Cardiac fibroblast (primary cell): ENCODE results near the gene AATK.

ENCODE experiments used
- DNase-seq, 2 donors: peaks; one replicate each; pipeline versions ENCODE4 v3.0.0 to v3.0.0-alpha.2; 2010; ENCODE audit warnings: low read depth in 2 of 2
- H3K4me3 ChIP-seq, 2 donors: replicated peaks in 1 of 2; 1 replicate in 1 of 2; 2 replicates in 1 of 2; pipeline ENCODE4 v1.5.1; 2011; ENCODE audit warnings: low read depth in 2 of 2, low read length in 2 of 2, mild to moderate bottlenecking in 2 of 2, moderate library complexity in 1 of 2
- CTCF ChIP-seq: IDR thresholded peaks from one replicate; pipeline ENCODE4 v1.5.1; 2011; ENCODE audit warnings: low read depth, mild to moderate bottlenecking, low read length, inconsistent platforms

The AATK gene

DNA sequence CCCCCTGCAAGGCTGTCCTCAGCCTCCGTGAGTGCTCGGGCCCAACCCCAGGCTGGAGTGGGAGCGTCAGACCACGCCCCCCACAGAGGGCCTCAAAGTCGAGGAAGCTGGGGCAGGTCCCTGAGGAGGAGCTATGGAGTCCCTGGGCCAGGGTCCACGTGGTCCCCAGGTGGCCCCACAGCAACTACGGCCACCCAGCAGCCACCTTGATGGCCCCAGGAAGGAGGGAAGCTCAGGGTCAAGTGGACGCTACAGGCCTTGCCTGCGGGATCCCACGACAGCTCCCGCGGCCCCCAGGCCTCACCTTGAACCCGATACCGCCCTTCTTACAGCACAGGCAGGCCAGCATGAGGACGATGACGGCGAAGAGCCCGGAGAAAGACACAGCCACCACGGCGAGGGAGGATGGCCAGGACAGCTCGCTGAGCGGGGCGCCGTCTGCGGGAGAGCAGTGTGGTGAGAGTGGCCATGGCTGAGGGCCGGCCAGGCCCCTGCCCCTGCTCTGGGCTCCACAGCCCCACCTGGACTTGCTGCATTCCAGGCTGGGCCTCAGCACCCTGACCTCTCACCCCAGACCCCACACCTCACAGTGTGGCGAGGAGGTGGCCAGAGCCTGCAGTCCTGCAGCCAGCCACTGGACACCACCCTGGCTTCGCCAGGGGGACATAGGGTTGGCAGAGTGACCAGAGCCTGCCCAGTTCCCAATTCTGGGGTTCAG is 31.8 kb downstream of the AATK start:
- DNase-seq, result no peak
- H3K4me3 ChIP-seq, result no peak overlapping the region
- TF ChIP-seq CTCF, result no peak

DNA sequence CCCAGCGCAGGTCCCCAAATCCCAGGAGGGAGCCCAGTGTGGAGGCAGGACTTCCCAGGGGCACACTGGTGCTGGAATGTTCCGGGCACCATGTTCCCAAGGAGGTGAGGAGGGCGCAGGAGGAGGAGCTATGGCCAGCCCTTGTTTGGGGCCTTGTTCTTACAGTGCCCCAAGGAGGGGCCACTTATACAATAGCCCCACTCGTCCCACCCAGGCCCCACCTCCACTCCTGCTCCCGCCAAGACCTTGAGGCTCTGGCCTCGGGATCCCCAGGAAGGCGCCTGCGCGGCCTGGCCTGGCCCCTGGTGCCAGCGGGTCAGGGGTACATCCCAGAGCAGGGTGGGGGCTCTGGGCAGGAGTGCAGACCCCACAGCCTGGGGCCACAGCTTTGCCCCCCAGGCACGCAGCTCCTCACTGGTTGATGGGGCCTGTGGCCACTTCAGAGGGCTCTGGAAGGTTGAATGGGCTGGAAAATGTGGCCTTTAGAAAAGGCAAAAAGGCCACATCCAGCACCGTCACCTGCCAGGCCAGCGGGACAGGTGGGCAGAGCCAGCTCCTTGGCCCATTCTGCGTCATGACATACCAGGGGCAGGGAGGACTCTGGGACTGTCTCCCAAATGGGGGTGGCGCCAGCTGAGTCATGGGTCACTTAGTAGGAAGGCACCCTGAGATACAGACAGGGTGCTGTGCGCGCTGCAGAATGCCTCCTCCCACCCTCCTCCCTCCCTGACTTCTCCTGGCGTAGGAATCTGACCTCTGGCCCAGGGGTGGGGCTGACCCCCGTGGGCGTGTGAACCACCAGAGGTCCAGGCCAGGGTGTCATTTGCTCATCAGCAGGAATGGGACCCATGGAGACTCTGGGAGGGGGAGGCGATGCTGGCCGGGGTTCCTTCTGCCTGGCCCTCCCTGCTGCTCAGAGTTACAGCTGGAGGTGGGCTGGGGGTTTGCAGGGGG is 33.0 kb downstream of the AATK start:
- no peak for TF ChIP-seq CTCF
- H3K4me3 ChIP-seq, result no peak overlapping the region
- DNase-seq, result no peak

DNA sequence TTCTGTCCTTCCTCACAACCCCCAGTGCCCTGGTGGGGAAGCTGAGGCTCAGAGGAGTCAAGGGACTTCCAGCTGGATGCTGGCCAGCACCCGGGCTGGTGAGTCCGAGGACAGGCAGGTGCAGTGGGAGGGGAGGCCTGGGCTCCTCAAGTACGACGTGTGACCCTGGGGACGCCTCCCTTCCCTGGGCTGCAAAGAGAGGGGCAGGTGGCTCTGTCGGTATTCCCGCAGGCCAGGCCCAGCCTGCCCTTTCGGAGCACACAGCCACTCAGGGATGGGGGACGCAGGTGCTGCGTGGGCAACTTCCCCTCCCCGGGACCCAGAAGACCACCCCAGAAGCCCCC is 33.9 kb downstream of the AATK start:
- TF ChIP-seq CTCF, result no peak
- DNase-seq, result no peak
- H3K4me3 ChIP-seq, result no peak overlapping the region

- TF ChIP-seq CTCF, result no peak
- no peak for DNase-seq
- no peak overlapping the region for H3K4me3 ChIP-seq
Measured at GRCh38 chr17:81131486-81132196, 34.4 kb downstream of the AATK start.

DNA sequence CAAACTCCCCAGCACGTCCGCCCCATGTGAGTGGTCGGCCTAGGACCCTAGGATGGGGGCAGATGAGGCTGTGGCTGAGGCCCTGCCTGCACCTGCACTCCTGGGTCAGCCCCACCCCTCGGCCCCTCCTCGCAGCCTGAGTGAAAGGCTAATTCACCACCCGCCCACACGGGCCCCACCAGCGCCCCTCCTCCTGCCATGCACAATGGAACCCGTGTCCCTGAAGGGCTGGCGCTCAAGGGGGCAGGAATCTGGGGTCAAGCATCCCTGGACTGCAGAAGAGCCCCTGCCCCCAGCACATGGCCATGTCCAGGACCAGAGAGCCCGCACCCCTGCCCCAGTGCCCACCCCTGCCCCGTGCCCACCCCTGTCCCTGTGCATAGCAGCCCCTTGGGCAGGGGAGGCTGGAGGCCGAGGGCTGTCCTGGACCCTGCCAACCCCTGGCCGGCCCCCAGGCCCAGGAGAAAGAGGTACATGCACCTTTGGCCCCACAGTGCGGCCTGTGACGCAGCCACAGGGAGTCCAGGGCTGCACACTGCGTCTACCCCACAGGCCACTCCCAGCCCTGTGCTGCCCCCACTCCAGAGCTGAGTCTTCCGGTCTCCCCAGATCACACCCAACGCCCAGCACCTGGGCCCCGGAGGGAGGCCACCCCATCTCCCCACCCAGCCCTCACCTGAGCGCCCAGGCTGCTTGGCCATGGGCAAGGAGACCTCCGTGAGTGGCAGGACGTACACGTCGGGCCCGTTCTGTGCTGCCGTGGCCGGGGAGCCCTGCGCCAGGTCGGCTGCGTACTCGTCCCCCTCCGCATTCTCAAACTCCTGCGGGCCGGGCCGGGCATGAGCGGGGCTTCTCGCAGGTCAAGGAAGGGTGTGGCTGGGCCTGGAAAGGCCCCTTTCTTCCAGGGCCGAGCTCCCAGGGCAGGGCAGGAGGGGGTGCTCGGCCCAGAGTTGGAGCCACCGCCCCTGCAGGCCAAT is 35.3 kb downstream of the AATK start:
- no peak overlapping the region for H3K4me3 ChIP-seq
- TF ChIP-seq CTCF, result no peak
- no peak for DNase-seq
